HEK293T (cell line): ENCODE data around the gene ASCL4.

Experiments used
- ELF4 ChIP-seq: fragments of 450-650 bp; IDR thresholded peaks from 2 replicates; pipeline ENCODE4 v1.6.1; 2017; ENCODE audit warnings: antibody characterized with exemption
- FOXA1 ChIP-seq: fragments of 450-650 bp; IDR thresholded peaks from 2 replicates; pipeline ENCODE4 v1.6.1; 2016; ENCODE audit warnings: mild to moderate bottlenecking
- FOXK2 ChIP-seq: fragments of 450-650 bp; IDR thresholded peaks from 2 replicates; pipeline ENCODE4 v1.6.1; 2016; ENCODE audit warnings: mild to moderate bottlenecking
- FOXM1 ChIP-seq: fragments of 450-650 bp; IDR thresholded peaks from 2 replicates; pipeline ENCODE4 v1.6.1; 2017; ENCODE audit warnings: mild to moderate bottlenecking, borderline replicate concordance
- L3MBTL2 ChIP-seq: fragments of 450-650 bp; conservative IDR thresholded peaks from 2 replicates; pipeline ENCODE4 v1.6.1; 2016; ENCODE audit warnings: mild to moderate bottlenecking
- PKNOX1 ChIP-seq: fragments of 450-650 bp; IDR thresholded peaks from 2 replicates; pipeline ENCODE4 v1.6.1; 2016
- SP1 ChIP-seq: fragments of 450-650 bp; IDR thresholded peaks from 2 replicates; pipeline ENCODE4 v1.6.1; 2017
- TARDBP ChIP-seq: fragments of 450-650 bp; IDR thresholded peaks from 2 replicates; pipeline ENCODE4 v1.6.1; 2016

DNA sequence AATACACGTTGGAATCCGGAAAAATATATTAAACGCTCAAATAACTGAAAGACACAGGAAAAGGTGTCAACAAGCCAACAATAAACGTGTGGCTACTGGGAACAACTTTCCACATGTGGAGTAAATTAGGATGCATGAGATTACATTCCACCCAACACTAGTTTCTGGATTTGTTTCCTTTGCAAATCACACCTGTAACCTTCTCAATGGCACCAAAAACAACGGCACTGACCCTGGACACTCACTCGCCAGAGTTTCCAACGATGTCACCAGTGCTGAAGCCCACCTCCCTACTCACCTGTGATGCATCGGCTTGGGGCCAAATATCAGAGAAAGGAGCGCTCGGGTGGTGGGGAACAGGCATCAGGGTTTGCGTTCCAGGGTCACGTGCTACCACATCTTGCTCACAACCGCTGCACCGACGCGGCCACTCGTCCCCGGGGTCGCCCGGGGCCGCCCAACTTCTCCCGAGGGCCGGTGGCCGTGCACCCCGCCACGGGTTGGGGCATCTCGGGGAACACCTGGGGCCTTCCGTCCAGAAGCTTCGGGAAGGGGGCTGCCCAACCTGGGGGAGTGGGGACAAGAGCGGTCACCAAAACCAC, 14.2 kb upstream of the ASCL4 start:
- TF ChIP-seq L3MBTL2: peak; percentile 28; the same call in 1 of the 2 replicates
- TF ChIP-seq TARDBP: no peak
- TF ChIP-seq ELF4: no peak
- TF ChIP-seq FOXM1: no peak
- no peak for TF ChIP-seq FOXA1
- TF ChIP-seq FOXK2: no peak
- TF ChIP-seq SP1: no peak
- no peak for TF ChIP-seq PKNOX1
